ENCODE data around the gene FAM50A.
A peak's percentile ranks its signal among the peaks of the same experiment; 100 is the strongest.

FAM50A gene

DNA sequence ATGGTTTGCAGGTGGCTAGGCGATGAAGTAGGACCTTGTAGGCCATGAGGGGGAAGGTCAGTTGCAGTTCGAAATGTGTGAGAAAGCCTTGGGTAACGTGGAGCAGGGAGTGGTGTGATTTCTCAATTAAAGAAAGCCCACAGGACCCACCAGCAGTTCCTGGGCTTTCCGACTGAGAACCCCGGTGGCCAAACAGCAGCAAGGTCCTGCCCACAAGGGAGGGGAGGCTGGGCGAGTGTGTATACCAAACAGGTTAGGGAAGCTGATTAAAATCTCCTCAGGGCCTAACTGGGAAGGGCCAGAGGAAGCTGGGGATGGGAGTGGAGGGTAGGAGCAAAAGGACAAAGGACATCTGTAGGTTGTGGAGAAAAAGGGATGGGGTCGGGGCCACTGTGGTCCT, 13.0 kb upstream of the FAM50A start:
- Mint-ChIP-seq H3K9me3 (no peaks in the 10 kb centered on the region), H3K4me3 (no peak overlapping the region), H3K27me3 (no peaks in the 10 kb centered on the region), H3K4me1 (peaks cover 25% of the 10 kb centered on the region), H3K27ac (peak overlapping the region; percentile 84), H3K36me3 (peaks cover 20% of the 10 kb centered on the region)
- no peak for ATAC-seq

- peak overlapping the region; percentile 26 for H3K4me3 Mint-ChIP-seq
- peaks cover 24% of the 10 kb centered on the region for H3K36me3 Mint-ChIP-seq
- peaks cover 30% of the 10 kb centered on the region for H3K4me1 Mint-ChIP-seq
- H3K27ac Mint-ChIP-seq = no peak overlapping the region
- H3K9me3 Mint-ChIP-seq = no peaks in the 10 kb centered on the region
- no peak for ATAC-seq
- H3K27me3 Mint-ChIP-seq = no peaks in the 10 kb centered on the region
Measured at GRCh38 chrX:154431341-154431740, 12.6 kb upstream of the FAM50A start.

GRCh38 chrX:154432210-154432609, 11.7 kb upstream of the FAM50A start:
- Mint-ChIP-seq H3K36me3 (peaks cover 24% of the 10 kb centered on the region), H3K27me3 (no peaks in the 10 kb centered on the region), H3K9me3 (no peaks in the 10 kb centered on the region), H3K4me1 (peaks cover 31% of the 10 kb centered on the region), H3K4me3 (no peak overlapping the region), H3K27ac (no peak overlapping the region)
- ATAC-seq = no peak

- no peaks in the 10 kb centered on the region for H3K9me3 Mint-ChIP-seq
- H3K4me3 Mint-ChIP-seq = no peak overlapping the region
- no peak for ATAC-seq
- H3K27me3 Mint-ChIP-seq = no peaks in the 10 kb centered on the region
- peaks cover 24% of the 10 kb centered on the region for H3K36me3 Mint-ChIP-seq
- H3K27ac Mint-ChIP-seq = no peak overlapping the region
- peaks cover 35% of the 10 kb centered on the region for H3K4me1 Mint-ChIP-seq
Measured at GRCh38 chrX:154433605-154434004, 10.3 kb upstream of the FAM50A start.

DNA sequence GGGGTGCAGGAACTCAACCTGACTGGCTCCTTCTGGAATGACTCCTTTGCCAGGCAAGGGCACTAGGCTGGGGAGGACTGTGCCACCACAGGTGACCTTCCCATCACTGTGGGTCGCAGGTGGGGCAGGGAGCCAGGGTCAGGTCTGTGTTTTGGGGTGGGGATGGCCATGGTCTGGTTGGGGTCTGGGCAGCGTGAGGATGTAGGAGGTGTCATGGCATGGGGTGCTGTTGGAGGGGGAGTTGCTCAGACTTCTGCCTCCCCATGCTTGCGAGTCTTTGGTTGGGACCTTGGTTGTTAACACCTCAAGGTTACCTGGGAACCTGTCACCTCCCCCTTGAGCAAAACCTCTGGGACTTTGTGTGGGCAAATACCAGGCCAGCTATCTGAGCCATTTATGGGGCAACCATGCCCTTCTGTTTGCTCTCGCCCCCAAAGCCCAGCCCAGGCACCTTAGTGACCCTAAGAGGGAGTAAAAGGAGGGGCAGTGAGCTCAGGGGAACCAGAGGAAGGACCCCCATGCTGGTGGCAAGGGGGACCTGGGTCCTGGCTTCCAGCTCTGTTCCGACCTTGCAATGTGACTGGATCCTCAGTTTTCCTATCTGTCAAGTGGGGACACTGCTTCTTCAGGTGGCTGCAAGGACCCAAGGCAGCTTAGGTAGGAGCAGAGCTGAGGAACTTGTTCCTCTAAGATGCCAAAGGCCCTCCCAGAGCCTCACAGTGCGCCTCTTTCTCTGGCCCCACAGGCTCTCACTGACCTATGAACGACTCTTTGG, 9.4 kb upstream of the FAM50A start:
- Mint-ChIP-seq H3K9me3 (no peaks in the 10 kb centered on the region), H3K27ac (no peak overlapping the region), H3K4me3 (no peak overlapping the region), H3K4me1 (peaks cover 38% of the 10 kb centered on the region), H3K27me3 (no peaks in the 10 kb centered on the region), H3K36me3 (peaks cover 24% of the 10 kb centered on the region)
- no peak for ATAC-seq

DNA sequence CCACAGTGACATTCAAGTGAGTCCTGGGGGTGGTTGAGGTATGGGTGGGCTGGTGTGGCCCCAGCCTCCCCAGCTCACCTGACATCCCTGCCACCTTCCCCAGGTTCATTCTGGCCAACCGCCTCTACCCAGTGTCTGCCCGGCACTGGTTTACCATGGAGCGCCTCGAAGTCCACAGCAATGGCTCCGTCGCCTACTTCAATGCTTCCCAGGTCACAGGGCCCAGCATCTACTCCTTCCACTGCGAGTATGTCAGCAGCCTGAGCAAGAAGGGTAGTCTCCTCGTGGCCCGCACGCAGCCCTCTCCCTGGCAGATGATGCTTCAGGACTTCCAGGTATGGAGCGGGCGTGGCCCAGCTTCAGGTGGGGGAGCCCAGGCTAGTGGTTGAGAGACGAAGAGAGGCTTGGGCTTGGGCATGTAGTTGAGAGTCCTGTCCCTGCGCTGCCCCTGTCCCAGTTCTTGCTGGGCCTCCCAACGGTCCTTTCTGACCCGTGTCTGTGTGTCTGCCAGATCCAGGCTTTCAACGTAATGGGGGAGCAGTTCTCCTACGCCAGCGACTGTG, 8.7 kb upstream of the FAM50A start:
- H3K4me1 Mint-ChIP-seq = peaks cover 39% of the 10 kb centered on the region
- ATAC-seq = no peak
- no peak overlapping the region for H3K4me3 Mint-ChIP-seq
- peak overlapping the region; percentile 80 for H3K27ac Mint-ChIP-seq
- H3K36me3 Mint-ChIP-seq = peaks cover 24% of the 10 kb centered on the region
- no peaks in the 10 kb centered on the region for H3K27me3 Mint-ChIP-seq
- no peaks in the 10 kb centered on the region for H3K9me3 Mint-ChIP-seq

GRCh38 chrX:154436374-154436982, 7.5 kb upstream of the FAM50A start:
- peaks cover 22% of the 10 kb centered on the region for H3K36me3 Mint-ChIP-seq

DNA sequence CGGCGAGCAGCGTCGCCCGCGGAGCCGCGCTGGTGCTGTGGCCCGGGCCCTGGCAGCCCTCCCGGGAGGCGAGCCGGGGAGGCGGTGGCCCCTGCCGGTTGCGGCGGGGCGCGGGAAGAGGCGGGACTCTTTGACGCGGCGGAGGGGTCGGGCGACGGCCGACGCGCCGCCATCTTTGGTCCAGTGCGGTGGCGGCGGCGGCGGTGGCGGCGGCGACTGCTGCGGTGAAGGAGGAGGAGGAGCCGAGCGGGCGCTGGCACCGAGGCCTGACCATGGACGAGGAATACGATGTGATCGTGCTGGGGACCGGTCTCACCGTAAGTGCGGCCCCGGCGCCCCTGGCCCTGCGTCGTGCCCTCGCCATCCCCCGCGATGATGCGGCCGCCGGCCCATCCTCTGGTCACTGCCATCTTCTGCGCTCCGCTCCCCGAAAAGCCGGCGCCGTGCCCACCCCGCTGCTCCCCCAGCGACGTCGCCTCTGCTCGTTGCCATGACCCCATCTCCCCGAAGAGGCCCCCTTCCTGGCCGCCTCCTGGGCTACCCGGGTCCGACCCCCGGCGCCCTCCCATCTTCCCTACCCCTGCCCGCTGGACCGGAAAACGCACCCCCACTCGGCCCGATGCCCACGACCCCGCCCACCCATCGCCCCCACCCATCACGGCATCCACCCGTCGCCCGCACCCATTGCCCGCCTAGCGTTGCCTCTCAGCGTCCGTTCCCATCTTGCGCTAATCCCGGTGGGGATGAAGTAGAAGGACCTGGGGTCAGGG, 6.8 kb upstream of the FAM50A start, which contains the start of gene GDI1:
Gene GDI1 (plus strand): TSS at position 172 of the 770 bp plus-strand sequence. CDS start 101 bp downstream, at position 273.
- Mint-ChIP-seq H3K27me3 (no peaks in the 10 kb centered on the region), H3K36me3 (peaks cover 19% of the 10 kb centered on the region), H3K4me3 (peak within 1 kb of the TSS; percentile 92), H3K4me1 (peaks cover 32% of the 10 kb centered on the region), H3K9me3 (no peaks in the 10 kb centered on the region), H3K27ac (peak within 1 kb of the TSS; percentile 80)
- ATAC-seq = peak; percentile 72

More at GRCh38 chrX:154436374-154436982, 7.5 kb upstream of the FAM50A start:
- peaks cover 35% of the 10 kb centered on the region for H3K4me1 Mint-ChIP-seq
- no peaks in the 10 kb centered on the region for H3K9me3 Mint-ChIP-seq
- peak; percentile 79 for ATAC-seq
- H3K27me3 Mint-ChIP-seq = no peaks in the 10 kb centered on the region
- H3K4me3 Mint-ChIP-seq = peak overlapping the region; percentile 80
- peak overlapping the region; percentile 80 for H3K27ac Mint-ChIP-seq

DNA sequence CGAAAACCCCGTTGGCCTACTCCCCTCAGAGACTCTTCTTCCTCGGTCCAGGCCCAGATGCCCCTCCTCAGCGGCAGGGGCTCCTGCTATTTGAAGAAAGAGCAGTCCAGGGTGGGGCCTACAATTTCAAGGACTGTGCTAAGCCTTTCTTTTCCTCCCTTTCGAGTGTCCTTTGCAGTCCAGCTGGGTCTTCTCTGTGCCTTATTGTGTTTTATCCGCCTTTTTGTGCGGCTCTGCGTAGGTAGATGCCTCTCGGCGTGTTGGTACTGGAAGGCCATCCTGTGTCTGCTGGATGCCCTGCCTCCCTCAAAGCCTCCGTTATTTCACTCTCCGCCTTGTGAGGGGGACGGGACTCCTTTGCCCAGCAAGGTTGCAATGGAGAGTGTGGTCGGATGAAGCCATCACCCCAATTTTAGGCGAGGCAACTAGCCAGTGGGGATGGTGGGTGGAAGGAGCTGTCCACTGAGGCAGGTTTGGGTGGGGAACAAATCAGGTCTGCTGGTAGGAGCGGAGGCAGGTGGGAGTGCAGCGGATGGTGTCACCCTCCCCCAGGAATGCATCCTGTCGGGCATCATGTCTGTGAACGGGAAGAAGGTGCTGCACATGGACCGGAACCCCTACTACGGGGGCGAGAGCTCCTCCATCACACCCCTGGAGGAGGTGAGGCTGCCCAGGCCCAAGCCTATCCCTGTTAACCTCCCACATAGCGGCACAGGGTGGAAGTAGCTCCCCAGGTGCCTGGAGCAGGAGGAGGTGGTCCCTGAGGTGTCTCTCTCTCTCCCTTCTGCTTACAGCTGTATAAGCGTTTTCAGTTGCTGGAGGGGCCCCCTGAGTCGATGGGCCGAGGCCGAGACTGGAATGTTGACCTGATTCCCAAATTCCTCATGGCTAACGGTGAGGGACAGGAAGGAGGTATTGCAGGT, 5.7 kb upstream of the FAM50A start:
- H3K27ac Mint-ChIP-seq = peak overlapping the region; percentile 78
- peak overlapping the region; percentile 92 for H3K4me3 Mint-ChIP-seq
- no peaks in the 10 kb centered on the region for H3K27me3 Mint-ChIP-seq
- no peaks in the 10 kb centered on the region for H3K9me3 Mint-ChIP-seq
- ATAC-seq = no peak
- peaks cover 19% of the 10 kb centered on the region for H3K36me3 Mint-ChIP-seq
- H3K4me1 Mint-ChIP-seq = peaks cover 36% of the 10 kb centered on the region

- Mint-ChIP-seq H3K9me3 (no peaks in the 10 kb centered on the region), H3K4me3 (no peak overlapping the region), H3K27me3 (no peaks in the 10 kb centered on the region), H3K4me1 (peaks cover 42% of the 10 kb centered on the region), H3K36me3 (peaks cover 14% of the 10 kb centered on the region), H3K27ac (no peak overlapping the region)
- no peak for ATAC-seq
Measured at GRCh38 chrX:154439841-154440240, 4.1 kb upstream of the FAM50A start.

DNA sequence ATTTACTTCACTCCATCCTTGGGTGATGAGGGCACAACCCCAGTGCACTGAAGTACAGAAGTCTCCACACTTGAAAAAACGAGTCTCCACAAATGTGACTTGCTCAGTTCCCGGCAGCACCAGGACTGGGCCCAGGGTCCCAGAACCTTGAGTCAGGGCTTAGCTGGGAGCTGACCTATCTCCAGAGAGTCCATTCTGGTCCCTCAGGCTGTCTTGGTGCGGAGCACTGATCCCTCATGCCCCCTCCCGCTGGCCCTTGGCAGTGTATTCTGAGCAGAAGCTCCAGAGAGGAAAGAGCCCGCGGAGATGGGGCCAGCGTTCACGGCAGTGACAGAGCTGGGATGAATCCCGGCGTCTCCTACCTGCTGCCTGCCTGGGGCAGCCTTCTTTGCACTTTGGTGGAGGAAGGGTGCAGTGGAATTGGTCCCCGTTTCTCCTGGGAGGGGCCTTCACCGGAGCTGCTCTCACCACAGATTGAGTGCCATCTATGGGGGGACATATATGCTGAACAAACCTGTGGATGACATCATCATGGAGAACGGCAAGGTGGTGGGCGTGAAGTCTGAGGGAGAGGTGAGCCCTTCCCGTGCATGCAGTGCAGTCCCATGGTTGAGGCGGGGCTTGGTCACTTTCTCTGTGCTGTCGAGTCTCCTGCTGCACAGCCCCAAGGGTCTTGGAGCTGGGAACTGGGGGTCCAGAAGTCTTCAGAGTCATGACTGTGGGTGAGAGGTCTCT, 3.2 kb upstream of the FAM50A start:
- no peak overlapping the region for H3K27ac Mint-ChIP-seq
- no peaks in the 10 kb centered on the region for H3K27me3 Mint-ChIP-seq
- no peaks in the 10 kb centered on the region for H3K9me3 Mint-ChIP-seq
- no peak overlapping the region for H3K4me3 Mint-ChIP-seq
- H3K36me3 Mint-ChIP-seq = peaks cover 6% of the 10 kb centered on the region
- ATAC-seq = no peak
- peaks cover 39% of the 10 kb centered on the region for H3K4me1 Mint-ChIP-seq

- peaks cover 7% of the 10 kb centered on the region for H3K36me3 Mint-ChIP-seq
- H3K4me1 Mint-ChIP-seq = peaks cover 39% of the 10 kb centered on the region
- H3K27ac Mint-ChIP-seq = no peak overlapping the region
Measured at GRCh38 chrX:154441564-154441963, 2.4 kb upstream of the FAM50A start.

DNA sequence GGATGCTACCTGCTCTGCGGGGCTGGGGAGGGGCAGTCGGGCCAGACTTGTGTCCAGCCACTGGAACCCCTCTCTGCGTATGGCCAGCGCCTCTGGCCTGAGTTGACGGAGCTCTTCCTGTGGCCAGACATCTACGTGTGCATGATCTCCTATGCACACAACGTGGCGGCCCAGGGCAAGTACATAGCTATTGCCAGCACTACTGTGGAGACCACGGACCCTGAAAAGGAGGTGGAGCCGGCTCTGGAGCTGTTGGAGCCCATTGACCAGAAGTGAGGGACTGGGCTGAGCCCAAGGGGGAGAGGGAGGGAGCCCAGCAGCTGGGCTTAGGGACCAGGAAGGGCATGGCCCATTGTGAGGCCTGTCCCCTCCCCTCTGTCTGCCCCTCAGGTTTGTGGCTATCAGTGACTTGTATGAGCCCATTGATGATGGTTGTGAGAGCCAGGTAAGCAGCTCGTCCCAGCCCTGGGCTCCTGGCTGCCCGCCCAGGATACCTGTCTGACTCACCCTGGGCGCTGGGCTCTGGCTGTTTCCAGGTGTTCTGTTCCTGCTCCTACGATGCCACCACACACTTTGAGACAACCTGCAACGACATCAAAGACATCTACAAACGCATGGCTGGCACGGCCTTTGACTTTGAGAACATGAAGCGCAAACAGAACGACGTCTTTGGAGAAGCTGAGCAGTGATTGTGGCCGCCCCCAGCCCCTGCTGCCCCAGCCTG, 1.8 kb upstream of the FAM50A start:
- Mint-ChIP-seq H3K4me1 (peaks cover 45% of the 10 kb centered on the region), H3K36me3 (peaks cover 12% of the 10 kb centered on the region), H3K27ac (peak overlapping the region; percentile 91), H3K4me3 (no peak overlapping the region), H3K27me3 (no peaks in the 10 kb centered on the region), H3K9me3 (no peaks in the 10 kb centered on the region)
- no peak for ATAC-seq

More at GRCh38 chrX:154441564-154441963, 2.4 kb upstream of the FAM50A start:
- no peak for ATAC-seq
- Mint-ChIP-seq H3K27me3 (no peaks in the 10 kb centered on the region), H3K9me3 (no peaks in the 10 kb centered on the region), H3K4me3 (no peak overlapping the region)
